OCI-M1 (cell line): ENCODE data around the gene CELF3.
A peak's percentile ranks its signal among the peaks of the same experiment; 100 is the strongest.
"Not testable (repeated sequence)": the region's sequence is repeated elsewhere in the genome, so short reads cannot be mapped to it uniquely, and the experiment has no call there.

ENCODE experiments used
- DNase-seq: peaks from one replicate; lab custom pipeline; 2025; lab: John Stamatoyannopoulos, UW

The CELF3 gene

DNA sequence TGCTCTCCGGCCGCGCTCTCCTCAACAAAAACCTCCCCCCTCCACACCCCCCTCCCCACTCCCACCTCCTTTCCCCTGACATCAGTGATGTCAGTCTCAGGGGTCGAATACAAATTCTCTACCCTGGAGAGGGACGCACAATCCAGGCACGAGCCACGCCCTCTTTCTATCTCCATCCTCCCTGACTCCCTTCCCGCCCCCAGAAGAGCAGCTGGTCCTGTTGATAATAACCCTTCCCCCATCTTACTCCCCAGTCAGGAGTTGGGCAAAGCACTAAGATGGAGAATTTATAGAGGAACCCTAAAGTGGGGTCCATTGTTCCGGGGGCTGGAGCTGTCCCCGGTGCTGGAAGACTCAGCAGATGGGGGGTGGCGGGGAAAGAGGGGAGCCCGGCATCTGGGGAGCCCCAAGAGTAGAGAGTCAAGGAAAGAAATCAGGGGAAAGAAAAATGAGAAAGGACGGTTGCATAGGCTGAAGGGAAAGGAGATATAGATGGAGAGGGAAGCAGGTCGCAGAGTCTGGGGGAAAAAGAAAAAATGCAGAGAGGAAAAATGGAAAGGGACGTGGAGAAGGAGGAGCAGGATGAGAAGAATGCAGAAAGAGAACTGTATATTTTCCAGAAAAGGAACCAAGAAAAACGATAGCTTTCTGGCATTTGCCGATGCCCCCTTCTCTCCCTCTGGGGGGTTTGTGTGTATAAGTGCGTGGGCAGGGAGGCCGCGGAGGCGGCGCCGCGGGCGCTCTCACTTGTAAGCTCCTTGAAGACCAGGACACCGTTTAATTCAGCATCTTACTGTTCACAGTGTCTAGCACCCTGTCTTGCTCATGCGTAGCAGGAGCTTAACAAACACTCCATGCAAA, at the start of gene CELF3:
TSS of gene CELF3 (minus strand) at position 33 of the 861 bp plus-strand sequence. CDS start 783 bp downstream, outside the sequence.
- peak; percentile 79 for DNase-seq

DNA sequence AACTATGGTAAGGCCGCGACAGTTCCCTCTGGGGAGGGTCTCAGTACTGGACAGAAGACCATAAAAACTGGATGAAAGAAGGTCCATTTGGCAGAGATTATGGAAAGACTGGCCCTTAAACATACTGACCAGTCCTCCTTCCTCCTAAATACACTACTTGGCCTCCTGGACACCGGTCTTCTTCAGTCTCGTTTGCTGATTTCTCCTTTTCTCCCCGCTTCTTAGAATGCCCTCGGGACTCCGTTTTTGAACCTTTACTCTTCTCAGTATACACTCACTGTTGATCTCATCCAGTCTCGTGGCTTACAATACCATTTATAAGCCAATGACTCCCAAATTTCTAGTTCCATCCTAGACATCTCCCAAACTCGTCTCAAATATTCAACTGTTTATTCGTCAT, 47.4 kb upstream of the CELF3 start:
- DNase-seq, result no peak

DNA sequence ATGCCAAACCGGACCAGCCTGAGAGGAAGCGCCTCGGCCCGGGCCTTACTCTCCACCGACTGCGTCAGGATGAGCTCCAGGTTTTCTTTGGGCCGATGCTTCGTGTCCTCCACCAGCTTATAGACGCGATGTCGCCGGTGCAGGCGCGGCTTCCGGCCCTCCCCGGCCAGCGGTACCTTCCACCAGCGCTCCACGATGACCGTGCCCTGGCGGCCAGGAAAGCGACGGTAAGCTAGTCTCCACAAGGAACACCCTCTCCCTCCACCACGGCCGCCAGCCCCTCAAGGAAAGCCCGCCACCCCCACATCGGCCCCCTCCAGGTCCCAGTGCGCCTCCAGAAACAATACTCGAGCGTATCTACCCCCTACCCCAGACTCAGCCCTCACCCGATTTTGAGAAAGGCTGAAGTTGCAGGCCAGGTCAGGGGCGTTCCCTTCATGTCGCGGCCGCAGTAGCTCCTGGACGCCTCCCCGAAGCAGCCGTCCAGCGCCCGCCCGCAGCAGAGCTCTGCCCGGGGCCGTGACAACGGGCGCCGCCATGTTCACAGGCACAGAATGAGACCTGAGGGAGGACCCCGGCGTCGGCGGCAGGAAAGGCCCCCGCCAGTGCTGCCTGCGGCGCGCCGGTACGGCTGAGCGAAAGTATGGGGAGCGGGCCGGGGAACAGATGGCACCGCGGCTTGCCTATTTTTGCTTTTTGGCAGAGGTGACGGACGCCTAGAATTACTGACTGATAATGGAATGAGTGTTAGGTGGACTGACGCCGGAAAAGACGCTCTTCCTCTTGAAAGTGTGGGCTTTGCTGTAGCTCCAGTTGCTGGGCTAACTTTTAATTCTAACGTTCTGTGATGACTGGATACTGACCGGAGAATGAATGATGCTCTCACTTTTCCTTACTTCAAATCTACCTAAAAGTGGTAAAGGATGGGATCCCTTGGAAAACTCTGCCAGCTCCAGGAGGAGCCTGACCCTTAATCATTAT, 46.6 kb upstream of the CELF3 start, which contains the start of gene MRPL9:
TSS of gene MRPL9 (minus strand) at position 556 of the 981 bp plus-strand sequence. CDS start at position 539, 17 bp downstream.
- DNase-seq, result peak; percentile 92

DNA sequence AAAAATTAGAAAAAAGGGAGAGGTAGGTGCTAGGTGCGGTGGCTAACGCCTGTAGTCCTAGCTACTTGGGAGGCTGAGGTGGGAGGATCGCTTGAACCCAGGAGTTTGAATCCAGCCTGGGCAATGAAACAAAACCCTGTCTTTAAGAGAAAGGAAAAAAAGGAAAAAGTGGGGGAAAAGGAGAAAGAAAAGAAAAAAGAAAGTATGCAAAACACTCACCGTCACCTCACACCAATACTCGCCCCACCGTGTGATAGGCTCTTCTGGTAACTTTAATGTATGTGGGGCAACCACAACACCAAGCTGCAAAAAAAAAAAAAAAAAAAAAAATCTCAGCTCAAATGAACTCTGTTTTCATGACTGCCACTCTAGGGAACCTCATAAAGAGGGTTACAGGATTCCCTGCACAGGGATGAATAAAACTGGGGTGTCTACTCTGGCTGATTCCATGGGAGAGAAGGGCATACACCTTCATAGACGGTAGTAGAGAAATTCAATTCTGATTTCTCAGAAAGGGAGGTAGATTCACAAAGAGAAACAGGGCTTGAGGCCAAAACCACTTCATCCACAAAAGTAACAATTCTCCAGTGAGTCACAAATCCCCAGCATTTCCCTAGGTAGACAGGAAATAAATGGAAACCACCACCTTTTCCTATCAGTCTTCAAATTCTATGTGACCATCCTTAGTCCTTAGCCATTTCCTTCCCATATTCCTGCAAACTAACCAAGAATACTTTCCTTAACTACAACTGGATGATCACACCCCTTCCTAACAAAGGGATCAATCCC, 44.2 kb upstream of the CELF3 start:
- DNase-seq, result no peak

DNA sequence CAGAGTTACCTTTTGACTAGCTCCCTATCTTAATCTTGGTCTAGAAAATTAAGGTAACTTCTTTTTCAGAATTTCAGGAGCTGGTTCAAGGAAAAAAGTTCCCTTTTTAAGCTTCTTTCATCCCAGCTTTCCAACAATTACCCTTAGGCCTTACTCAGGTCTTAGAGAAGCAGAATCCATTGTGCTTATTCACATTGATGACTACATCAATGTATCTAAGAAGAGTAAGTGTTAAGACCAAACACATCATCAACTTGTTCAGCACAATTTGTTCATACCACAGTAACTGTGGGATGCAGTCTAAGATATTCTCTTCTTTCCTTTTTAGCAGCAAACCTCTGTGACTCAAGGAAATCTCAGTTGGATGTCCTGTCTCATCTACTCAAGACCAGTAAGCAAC, 42.6 kb upstream of the CELF3 start:
- no peak for DNase-seq

DNA sequence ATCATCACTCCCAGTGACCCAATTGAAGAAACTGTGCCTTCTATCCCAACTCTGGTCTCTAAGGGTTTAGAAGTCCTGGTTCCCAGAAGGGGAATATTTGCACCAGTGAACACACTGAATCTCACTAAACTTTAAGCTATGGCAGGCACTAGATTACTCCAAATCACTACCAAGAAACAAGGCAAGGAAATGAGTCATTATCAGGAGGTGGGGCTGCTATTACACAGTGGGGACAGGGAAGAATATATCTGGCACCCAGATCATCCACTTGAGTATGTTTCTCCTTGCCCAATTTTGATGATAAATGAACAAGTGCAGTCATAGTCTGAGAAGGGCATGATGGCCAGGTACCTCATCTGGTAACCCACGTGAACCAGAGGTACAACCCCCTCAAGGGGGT, 39.7 kb upstream of the CELF3 start:
- no peak for DNase-seq

DNA sequence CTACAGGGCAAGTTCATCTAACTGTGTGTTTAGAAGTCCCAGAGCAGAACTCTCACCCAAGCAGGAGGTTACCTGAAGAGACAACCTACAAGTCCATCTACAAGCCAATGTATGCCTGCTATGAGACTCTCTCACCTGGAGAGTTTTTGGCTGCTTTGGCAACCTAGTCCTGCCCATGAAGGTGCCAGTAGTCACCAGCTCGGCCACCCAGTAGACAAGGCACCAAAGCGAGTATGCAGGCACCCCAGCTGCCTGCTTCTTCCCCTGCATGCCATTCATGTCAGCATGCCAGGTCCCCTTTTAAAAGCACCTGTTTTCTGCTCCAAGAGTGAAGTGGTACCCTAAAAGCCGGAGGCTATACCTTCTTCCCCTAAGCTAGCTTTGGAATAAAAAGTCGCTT, 24.9 kb upstream of the CELF3 start:
- no peak for DNase-seq

DNA sequence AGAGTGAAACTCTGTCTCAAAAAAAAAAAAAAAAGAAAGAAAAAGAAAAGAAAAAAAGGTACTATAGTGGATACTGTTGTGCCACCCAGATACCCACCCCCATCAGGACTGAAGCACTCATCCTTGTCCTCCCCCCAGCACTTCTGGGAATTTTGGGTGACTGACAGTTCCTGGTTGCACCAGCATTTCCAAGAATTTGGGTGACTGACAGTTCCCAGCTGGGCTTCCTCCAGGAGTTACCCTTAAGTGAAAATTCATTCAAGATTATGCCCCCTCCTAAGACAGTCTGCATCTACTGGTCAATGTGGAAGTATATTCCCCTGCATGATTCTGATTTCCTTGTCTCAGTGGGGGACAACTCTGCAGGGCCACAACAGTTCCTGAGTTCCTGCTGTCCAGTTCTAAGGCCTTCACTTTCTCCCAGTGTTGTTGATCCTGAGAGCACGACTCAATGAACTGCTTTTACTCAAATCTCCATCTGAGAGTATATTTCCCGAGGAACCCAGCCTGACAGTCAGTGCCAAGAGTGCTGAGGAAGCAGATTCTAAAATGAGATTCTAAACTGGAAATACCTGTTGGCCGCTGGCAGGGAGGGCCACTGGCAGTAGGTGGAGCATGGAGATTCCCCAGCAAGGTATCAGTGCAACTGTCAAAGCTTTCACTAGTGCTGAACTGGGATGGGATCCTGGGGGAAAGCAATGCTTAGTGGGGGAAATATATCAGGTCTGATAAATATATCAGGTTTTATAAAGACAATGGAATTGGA, 23.2 kb upstream of the CELF3 start:
- peak; percentile 88 for DNase-seq

DNA sequence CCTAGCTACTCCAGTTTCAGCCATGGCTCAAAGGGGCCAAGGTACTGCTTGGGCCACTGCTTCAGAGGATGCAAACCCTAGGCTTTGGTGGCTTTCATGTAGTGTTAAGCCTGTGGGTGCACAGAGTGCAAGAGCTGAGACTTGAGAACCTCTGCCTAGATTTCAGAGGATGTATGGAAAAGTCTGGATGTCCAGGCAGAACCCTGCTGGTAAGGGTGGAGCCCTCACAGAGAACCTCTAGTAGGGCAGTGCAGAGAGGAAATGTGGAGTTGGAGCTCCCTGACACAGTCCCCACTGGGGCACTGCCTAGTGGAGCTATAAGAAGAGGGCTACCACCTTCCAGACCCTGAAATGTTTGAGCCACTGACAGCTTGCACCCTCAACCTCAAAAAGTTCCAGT, 20.9 kb upstream of the CELF3 start:
- DNase-seq, result no peak

DNA sequence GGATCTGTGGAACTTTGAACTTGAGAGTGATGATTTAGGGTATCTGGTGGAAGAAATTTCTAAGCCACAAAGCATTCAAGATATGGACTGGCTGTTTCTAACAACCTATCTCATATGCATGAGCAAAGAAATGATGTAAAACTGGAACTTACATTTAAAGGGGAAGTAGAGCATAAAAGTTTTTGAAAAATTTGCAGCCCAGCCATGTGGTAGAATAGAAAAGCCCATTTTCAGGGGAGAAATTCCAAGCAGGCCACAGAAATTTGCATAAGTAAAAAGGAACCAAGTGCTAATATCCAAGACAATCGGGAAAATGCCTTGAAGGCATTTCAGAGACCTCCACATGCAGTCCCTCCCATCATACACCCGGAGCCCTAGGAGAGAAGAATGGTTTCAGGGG, 20.4 kb upstream of the CELF3 start:
- no peak for DNase-seq

DNA sequence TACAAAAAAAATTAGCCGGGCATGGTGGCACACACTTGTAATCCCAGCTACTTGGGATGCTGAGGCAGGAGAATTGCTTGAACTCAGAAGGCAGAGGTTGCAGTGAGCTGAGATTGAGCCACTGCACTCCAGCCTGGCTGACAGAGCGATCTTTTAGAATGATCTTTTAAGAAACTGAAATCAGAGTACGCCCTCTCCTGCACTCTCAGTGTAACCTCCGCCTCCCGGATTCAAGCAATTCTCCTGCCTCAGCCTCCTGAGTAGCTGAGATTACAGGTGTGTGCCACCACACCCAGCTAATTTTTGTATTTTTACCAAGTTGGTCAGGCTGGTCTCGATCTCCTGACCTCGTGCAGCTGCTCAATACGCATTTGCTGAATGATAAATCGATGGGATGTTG, 17.4 kb upstream of the CELF3 start:
- DNase-seq, result not testable (repeated sequence)

DNA sequence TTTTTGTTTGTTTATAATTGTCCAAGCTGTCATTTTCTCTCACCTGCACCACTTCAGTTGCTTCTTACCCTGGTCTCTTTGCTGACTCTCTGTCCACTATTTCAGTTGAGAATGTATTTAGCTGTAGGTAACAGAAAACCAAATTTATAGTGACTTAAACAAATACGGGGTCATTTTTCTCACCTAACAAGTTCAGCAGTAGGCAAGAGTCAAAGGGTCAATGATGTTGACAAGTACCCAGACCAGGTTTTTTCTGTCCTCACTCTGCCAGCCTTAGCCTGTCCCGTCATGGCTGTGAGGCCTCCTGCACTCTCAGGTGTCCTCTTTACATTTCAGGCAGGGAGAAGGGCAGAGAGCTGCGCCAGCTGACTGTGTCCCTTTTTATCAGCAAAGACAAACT, 16.5 kb upstream of the CELF3 start:
- DNase-seq, result no peak

DNA sequence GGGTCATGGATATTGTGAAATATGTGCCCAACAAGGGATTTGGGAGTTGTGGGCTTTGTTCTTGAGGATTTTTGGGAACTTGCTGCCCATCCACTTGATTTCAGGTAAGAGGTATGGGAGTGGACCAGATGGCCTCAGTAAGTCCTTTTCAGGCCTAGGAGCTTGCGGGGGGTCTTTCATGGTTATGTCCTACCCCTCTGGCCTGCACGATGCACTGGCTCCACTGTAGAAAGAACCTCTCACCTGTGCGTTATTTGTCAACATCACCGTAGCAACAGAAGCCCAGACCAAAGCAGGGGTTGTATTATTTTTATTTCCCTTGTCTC, 13.3 kb upstream of the CELF3 start:
- DNase-seq, result no peak

DNA sequence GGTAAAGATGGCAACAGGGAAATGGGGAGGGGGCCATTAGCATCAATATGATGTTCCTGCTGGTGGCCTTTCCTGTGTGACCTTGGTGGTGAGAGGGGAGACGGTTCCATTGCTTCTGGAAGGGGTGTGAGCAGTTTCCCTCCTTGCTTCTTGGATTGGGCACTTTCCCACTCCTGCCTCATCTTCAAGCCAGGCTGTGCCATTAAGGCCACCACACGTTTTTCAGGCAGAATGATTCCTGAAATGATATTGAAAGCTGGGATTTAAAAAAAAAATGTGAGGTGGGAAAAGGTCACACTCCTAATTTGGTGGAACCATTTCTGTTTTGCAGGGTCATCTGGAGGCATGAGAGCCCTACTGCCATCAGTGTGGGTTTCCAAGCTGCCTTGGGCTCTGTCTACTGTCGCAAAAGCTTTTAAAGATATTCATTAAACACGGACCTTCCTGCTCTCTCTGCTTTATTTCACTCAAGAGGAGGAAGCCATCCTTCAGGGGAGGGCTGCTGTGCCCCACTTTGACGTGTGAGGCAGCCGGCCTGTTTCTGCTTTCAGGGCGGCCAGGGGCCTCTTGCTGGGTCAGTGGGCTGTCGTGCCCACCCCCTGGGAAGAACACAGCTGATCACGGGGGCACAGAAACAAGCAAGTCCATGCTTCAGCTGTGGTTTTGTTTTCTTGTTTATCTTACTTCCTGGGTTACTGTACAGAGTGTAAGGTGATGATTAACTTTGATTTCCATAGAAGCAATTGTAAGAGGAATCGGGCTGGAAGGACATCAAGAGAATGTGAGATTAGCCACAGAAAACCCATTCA, 12.8 kb upstream of the CELF3 start:
- DNase-seq, result no peak

DNA sequence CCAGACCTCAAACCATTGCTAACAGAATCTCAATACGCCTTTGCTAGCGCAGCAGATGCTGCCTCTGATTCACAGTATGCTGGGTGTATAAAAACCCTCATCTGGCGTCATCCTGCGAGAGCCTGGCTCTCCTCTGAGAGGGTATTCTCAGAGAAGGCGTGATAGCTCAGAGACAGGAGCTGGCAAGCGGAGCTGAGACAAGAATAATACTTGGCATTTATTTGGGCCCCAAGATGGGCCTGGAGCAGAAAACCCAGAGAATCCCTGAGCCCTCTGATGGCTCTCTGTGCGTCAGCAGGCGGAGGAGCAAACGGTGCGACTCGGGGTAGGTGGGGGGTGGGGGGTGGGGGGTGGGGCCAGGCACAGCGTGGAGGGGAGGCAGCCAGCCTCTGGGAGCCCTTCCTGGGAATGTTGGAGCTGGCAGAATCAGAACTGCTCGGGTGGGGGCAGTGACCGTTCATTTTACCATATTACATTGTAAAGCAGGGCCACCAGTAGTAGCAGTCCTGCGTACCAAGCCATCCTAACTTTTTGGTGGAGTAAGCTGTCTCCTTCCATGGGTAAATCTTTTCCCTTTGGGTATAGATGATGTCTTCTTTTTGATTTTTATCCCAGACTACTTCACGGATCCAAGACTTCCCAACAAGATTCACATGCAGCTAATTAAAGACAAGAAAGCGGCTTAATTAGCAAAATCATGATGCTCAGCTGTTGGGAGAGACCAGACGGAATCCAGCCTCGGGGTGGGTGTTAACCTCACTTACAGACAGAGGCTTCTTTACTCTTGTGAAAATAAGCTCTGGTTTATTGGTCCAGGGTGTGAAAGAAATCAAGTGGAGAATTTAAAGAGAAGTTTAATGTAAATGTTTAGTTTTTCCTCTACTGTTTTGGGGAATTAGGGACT, 11.8 kb upstream of the CELF3 start:
- no peak for DNase-seq

DNA sequence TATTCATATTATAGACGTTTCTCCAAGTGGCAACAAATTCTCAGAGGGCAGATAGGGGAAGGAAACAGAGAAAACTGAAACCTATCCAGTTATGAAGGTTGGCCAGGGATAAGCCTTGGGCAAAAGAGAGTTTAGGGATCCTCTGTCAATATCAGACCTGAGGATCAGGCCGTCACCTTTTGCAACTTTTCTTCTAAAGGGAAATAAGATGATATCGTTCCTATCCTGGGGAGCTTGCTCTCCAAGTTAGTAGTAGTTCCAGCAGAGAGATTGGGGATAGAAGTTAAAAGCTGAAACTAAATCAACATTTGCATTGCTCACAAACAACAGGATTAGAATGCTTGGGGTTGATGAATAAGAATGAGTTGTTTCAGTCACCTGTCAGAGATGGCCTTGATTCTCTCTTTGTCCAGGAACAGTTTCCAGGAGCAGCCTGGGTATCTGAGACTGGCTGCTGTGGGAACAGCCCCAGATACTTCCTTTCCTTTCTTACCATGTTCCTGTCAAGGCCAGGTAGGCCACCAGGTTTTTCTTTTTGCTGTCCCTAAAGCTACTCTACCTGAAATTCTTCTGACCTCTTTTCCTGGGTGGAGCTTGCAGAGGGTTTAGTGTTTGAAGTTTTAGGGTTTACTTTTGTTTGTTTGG, 7.2 kb upstream of the CELF3 start:
- DNase-seq, result no peak

DNA sequence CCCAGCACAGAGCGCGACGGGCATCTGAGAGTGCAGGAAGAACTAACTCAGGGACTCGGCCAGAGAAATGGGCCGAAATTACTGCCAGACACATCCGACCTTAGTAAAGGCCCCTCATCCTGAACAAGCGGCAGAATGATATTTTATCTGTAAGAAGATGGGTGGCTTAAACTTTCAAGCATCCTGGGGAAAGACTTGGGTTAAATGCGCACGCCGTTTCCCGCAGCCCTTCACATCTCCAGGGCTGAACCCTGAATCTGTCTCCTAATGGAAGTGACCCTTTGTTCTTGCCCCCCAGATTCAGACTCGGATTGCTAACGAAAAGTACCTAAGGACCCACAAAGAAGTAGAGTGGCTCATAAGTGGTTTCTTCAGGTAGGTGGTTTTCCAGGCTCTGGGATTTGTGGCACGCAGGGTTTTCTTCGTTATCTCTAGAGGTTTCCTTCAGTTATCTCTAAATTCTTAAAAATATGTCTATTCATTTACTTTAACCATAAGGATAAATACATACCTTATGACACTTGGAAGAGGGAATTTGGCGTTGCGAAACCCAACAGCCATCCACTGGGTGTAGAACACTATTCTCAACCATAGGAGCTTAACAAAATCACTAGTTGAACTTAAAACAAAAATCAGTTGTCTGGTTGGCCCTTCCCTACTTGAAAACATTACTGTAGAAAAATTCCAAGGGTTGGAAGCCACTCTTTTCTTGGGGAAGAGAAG, 5.3 kb upstream of the CELF3 start:
- DNase-seq, result no peak
